ENCODE measurements around the gene NDUFB2.
"Not testable (repeated sequence)": the region's sequence is repeated elsewhere in the genome, so short reads cannot be mapped to it uniquely, and the experiment has no call there.

NDUFB2 gene

GRCh38 chr7:140696680-140697446, at the start of gene NDUFB2:
NDUFB2 (plus strand) TSS chr7:140696708; CDS start chr7:140696745, 37 bp downstream.
- DNase-seq (ENCODE audit: low read depth in 2 of 2, low spot score in 1 of 2): peak; percentile 27 to 58

DNA sequence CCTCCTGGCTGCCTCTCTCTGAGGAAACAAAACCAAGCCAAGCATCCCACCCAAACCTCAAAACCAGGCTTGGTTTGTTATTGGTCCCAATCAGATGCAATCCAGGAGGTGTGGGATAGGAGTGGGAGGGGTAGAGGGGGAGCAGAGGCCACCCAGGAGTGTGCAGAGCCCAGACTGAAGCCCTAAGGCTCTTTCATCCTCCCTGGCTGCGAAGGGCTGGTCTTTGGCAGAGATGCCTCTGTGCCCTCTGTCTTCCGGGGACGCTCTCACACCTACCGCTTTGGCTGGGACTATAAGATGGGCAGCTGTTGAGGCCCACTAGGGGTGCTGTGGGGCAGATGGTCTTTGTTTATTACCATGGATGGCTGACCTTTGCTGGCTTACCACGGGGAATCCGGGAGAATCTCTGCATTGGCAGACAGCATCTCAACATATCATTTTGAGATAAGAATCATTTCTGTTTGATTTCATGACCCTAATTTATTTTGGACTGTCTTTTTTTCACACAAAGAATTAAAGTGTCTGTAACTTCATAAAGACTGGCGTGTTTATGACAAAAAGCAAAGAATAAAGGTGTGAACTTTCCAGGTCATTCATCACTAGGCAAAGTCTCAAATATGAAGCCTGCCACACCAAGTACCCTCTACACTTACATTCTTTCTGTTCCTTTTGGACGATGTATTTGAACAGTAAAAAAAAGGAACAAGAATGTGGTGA, 49.4 kb upstream of the NDUFB2 start:
- DNase-seq (ENCODE audit: low read depth in 2 of 2, low spot score in 1 of 2): peak in 1 of 2 donors; percentile 13

DNA sequence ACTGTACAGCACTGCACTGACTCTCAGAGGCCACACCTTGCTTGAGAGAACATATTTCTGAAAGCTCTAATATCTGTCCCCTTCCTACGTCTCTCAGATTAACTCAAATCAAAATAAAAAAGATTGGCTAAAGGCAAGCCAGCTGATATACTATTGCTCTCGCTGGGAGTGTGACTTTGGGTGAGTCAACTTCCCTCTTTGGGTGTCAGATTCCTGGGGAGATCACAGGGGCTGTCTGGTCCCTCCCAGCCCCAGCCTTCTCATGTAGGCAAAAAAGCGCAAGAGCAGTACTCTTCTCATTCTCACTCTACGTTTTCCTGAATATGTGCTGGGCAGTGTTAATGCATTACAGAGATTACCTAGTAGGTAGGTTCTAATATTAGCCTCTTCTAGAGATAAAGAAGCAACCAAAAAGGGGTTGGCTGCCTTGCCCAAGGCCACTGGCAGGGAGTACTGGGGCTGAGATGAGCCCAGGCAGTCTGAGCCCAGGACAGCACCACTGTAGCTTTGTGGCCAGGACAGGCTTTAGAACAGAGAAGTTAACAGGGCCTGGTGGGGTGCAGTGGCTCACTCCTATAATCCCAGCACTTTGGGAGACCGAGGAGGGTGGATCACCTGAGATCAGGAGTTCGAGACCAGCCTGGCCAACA, 46.8 kb upstream of the NDUFB2 start:
- no peak for DNase-seq (ENCODE audit: low read depth in 2 of 2, low spot score in 1 of 2)

DNA sequence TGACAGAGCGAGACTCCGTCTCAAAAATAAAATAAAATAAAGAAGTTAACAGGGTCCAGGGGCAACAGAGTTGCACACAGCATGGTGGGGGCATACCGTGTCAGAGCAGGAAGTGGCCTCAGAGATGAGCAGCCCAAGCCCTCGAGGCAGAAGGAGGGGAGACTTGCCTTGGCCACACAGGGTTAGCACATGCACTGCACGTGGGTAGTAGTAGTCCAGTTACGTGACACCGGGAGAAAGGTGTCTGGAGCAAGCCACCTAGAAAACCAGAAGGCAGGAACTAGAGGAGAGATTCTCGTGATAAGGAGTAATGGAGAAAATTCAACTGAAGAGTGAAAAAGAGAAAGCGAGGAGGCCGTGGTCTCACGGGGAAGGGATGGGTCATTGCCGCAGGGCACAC, 46.1 kb upstream of the NDUFB2 start:
- no peak for DNase-seq (ENCODE audit: low read depth in 2 of 2, low spot score in 1 of 2)

- no peak for DNase-seq (ENCODE audit: low read depth in 2 of 2, low spot score in 1 of 2)
Measured at GRCh38 chr7:140653319-140654108, 43.0 kb upstream of the NDUFB2 start.

GRCh38 chr7:140654109-140654387, 42.5 kb upstream of the NDUFB2 start:
- no peak for DNase-seq (ENCODE audit: low read depth in 2 of 2, low spot score in 1 of 2)

DNA sequence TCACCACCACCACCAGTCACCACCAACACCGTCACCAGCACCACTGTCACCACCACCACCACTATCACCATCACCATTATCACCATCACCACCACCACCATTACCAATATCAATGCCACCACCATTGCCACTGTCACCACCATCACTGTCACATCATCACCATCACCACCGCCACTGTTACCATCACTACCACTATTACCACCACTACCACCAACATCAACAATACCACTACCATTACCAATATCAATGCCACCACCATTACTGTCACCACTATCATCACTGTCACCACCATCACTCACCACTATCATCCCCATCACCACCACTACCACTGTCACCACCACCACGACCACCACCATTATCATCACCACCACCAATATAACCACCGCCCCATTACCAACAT, 41.8 kb upstream of the NDUFB2 start:
- no peak for DNase-seq (ENCODE audit: low read depth in 2 of 2, low spot score in 1 of 2)

- DNase-seq (ENCODE audit: low read depth in 2 of 2, low spot score in 1 of 2): no peak
Measured at GRCh38 chr7:140655511-140656408, 40.7 kb upstream of the NDUFB2 start.

- no peak for DNase-seq (ENCODE audit: low read depth in 2 of 2, low spot score in 1 of 2)
Measured at GRCh38 chr7:140656548-140657515, 39.7 kb upstream of the NDUFB2 start.

DNA sequence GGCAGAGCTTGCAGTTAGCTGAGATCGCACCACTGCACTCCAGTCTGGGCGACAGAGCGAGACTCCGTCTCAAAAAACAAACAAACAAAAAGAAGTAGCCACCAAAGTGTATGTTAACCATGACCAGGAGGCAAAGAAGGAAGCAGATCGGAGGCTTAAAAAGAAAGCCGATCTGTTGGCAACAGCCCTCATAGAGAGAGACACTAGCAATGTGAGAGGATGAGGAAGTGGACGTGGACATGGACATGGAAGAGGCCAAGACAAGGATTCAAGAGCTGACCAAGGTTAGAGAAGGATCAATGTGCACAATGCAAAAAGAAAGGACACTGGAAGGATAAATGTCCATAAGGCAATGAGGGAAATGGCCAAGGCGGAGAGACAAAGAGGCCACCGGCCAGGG, 38.6 kb upstream of the NDUFB2 start:
- DNase-seq (ENCODE audit: low read depth in 2 of 2, low spot score in 1 of 2): no peak

DNA sequence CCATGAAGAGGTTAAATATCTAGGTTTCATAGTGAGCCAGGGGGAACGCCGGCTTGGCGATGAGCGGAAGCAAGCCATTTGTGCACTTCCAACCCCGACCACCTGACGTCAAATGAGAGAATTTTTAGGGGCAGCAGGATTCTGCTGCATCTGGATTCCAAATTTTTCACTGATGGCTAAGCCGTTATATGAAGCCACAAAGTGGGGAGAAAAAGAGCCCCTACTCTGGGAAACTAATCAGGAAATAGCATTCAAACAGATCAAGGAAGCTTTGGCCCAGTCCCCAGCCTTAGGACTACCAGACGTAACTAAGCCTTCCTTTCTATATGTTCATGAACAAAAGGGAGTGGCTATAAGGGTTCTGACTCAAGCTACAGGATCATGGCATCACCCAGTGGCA, 36.7 kb upstream of the NDUFB2 start:
- no peak for DNase-seq (ENCODE audit: low read depth in 2 of 2, low spot score in 1 of 2)

DNA sequence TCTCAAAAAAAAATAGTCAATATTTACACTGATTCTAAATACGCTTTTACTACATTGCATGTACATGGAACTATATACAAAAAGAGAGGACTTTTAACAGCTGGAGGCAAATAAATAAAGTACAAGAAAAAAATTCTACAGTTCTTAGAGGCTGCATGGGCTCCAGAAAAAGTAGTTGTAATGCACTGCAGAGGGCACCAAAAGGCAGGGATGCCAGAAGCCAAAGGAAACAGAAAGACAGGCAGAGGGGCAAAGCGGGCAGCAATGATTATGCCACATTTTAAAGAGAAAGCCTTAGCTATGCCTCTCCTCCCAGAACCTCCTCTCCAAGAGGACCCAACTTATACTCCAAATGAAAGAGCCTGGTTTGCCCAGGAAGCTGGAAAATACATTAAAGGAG, 35.4 kb upstream of the NDUFB2 start:
- no peak for DNase-seq (ENCODE audit: low read depth in 2 of 2, low spot score in 1 of 2)

DNA sequence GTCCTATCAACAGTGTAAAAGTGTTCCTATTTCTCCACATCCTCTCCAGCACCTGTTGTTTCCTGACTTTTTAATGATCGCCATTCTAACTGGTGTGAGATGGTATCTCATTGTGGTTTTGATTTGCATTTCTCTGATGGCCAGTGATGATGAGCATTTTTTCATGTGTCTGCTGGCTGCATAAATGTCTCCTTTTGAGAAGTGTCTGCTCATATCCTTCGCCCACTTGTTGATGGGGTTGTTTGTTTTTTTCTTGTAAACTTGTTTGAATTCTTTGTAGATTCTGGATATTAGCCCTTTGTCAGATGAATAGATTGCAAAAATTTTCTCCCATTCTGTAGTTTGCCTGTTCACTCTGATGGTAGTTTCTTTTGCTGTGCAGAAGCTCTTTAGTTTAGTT, 33.6 kb upstream of the NDUFB2 start:
- DNase-seq (ENCODE audit: low read depth in 2 of 2, low spot score in 1 of 2): not testable (repeated sequence)

GRCh38 chr7:140667476-140667875, 29.0 kb upstream of the NDUFB2 start:
- DNase-seq (ENCODE audit: low read depth in 2 of 2, low spot score in 1 of 2): no peak

DNA sequence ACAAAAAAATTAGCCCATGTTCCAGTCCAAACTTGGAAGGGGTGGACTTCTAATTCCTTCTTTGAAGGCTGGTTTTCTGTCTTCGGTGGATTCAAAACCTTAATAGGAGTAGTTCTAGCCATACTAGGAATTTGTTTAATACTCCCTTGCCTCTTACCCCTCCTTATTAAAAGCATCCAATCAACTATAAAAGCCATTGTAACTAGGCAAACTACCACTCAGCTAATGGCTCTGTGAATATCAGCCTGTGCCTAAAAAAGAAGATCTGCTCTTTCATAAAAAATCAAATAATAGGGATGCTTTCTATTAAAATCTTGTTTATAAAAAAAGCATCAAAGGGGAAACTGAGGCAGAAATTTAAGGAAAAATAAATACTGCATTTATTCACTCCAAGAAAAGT, 27.9 kb upstream of the NDUFB2 start:
- DNase-seq (ENCODE audit: low read depth in 2 of 2, low spot score in 1 of 2): no peak

GRCh38 chr7:140669352-140669751, 27.2 kb upstream of the NDUFB2 start:
- no peak for DNase-seq (ENCODE audit: low read depth in 2 of 2, low spot score in 1 of 2)

DNA sequence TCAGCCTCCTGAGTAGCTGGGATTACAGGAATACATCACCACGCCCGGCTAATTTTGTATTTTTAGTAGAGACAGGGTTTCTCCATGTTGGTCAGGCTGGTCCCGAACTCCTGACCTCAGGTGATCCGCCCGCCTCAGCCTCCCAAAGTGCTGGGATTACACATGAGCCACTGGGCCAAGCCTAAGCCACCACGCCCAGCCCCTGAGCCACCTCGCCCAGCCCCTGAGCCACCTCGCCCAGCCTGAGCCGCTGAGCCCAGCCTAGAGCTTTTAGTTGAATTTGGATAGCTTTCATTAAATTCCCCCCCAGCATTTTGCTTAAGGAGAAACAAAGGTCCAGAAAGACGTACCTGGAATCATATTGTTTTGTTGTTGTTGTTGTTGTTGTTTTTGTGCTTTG, 26.6 kb upstream of the NDUFB2 start:
- not testable (repeated sequence) for DNase-seq (ENCODE audit: low read depth in 2 of 2, low spot score in 1 of 2)

GRCh38 chr7:140670343-140670935, 26.1 kb upstream of the NDUFB2 start:
- DNase-seq (ENCODE audit: low read depth in 2 of 2, low spot score in 1 of 2): no peak

- no peak for DNase-seq (ENCODE audit: low read depth in 2 of 2, low spot score in 1 of 2)
Measured at GRCh38 chr7:140671966-140672365, 24.5 kb upstream of the NDUFB2 start.
